ENCODE results near the gene SH3BP4.

GRCh38 chr2:234939996-234940395, 11.8 kb upstream of the SH3BP4 start:
- TF ChIP-seq CTCF (IDR thresholded peaks at IDR 0.05) (no peak), POLR2AphosphoS5 (IDR thresholded peaks at IDR 0.05) (no peak), EP300 (IDR thresholded peaks at IDR 0.05) (no peak)
